CD4-positive, alpha-beta memory T cell (primary cell): ENCODE data around the gene ACOT7. TPM values are rescaled to one million over a fixed set of nuclear protein-coding genes. Genes with fewer than 3 reads are reported as not detected.

Source experiments
- CTCF ChIA-PET: fragments of 350-600 bp; sonication (Branson Sonifier 250); formaldehyde crosslinking; loops from one replicate; lab custom pipeline; 2021; ENCODE audit warnings: inconsistent platforms; ENCODE audit not compliant: partially characterized antibody; lab: Charles Lee
- POLR2A ChIA-PET: fragments of 350-600 bp; sonication (Branson Sonifier 250); formaldehyde crosslinking; loops from one replicate; lab custom pipeline; 2021; ENCODE audit not compliant: partially characterized antibody; lab: Charles Lee
- DNase-seq, 5 donors: peaks; one replicate each; pipeline versions ENCODE4 v3.0.0 to v3.0.0-alpha.2; 2020 to 2022; ENCODE audit warnings: mixed read lengths in 1 of 5
- H3K27ac ChIP-seq: one replicate; pipeline ENCODE4 v1.7.0; 2013; ENCODE audit warnings: low read depth, low read length
- H3K27me3 ChIP-seq: 2 replicates; pipeline ENCODE4 v1.7.0; 2013; ENCODE audit warnings: mild to moderate bottlenecking, low read length, moderate library complexity; ENCODE audit not compliant: insufficient read depth
- H3K36me3 ChIP-seq: 2 replicates; pipeline ENCODE4 v1.7.0; 2013; ENCODE audit warnings: mild to moderate bottlenecking, low read length, moderate library complexity; ENCODE audit not compliant: insufficient read depth
- H3K4me1 ChIP-seq: 2 replicates; pipeline ENCODE4 v1.7.0; 2013; ENCODE audit warnings: mild to moderate bottlenecking, low read length, moderate library complexity; ENCODE audit not compliant: insufficient read depth
- H3K4me3 ChIP-seq, 2 donors: one replicate each; pipeline ENCODE4 v1.7.0; 2013; ENCODE audit warnings: low read length in 2 of 2, mild to moderate bottlenecking in 1 of 2
- H3K9me3 ChIP-seq, 2 donors: one replicate each; pipeline ENCODE4 v1.7.0; 2013; ENCODE audit warnings: low read length in 2 of 2, control low read depth in 1 of 2; ENCODE audit not compliant: control insufficient read depth in 1 of 2
- H3K27ac Mint-ChIP-seq, 7 donors: one replicate each; pipeline ENCODE4 v1.8.0; 2020 to 2021; ENCODE audit warnings: mixed read lengths in 7 of 7, mild to moderate bottlenecking in 6 of 7, inconsistent platforms in 3 of 7, moderate library complexity in 3 of 7
- H3K27me3 Mint-ChIP-seq, 2 donors: one replicate each; pipeline ENCODE4 v1.8.0; 2020 to 2021; ENCODE audit warnings: mixed read lengths in 2 of 2
- H3K36me3 Mint-ChIP-seq, 2 donors: one replicate each; pipeline ENCODE4 v1.8.0; 2020 to 2021; ENCODE audit warnings: mixed read lengths in 2 of 2, inconsistent platforms in 1 of 2, mild to moderate bottlenecking in 1 of 2
- H3K4me1 Mint-ChIP-seq, 4 donors: one replicate each; pipeline ENCODE4 v1.8.0; 2020 to 2021; ENCODE audit warnings: mixed read lengths in 4 of 4, mild to moderate bottlenecking in 1 of 4
- H3K4me3 Mint-ChIP-seq, 8 donors: one replicate each; pipeline ENCODE4 v1.8.0; 2020 to 2021; ENCODE audit warnings: mixed read lengths in 8 of 8, mild to moderate bottlenecking in 7 of 8, moderate library complexity in 6 of 8, inconsistent platforms in 3 of 8
- H3K9me3 Mint-ChIP-seq, 8 donors: one replicate each; pipeline ENCODE4 v1.8.0; 2020 to 2021; ENCODE audit warnings: mixed read lengths in 8 of 8, mild to moderate bottlenecking in 5 of 8, inconsistent platforms in 3 of 8, moderate library complexity in 1 of 8
- intact Hi-C: fragments of 100-400 bp; cut with micrococcal nuclease; formaldehyde crosslinking; loops from one replicate; pipeline ENCODE4 v1.15.1; 2023
- polyA plus RNA-seq, 2 donors: library from polyadenylated mRNA; unstranded; fragments of 300-500 nt; fragmentation: Illumina TruSeq; gene quantifications; one replicate each; pipeline ENCODE4 v1.2.3, GENCODE V29; 2021
- total RNA-seq, 2 experiments: library from RNA; stranded (reverse); gene quantifications; one replicate each; pipeline ENCODE4 v1.2.3, GENCODE V29; 2021

Gene ACOT7
- total and polyA plus RNA-seq, 4 experiments from 2014 or later, result 2.7 to 7.4 (median 4.8) TPM

- Histone ChIP-seq H3K4me3 (no peak overlapping the region), H3K36me3 (no peaks in the 10 kb centered on the region), H3K27me3 (peaks cover 21% of the 10 kb centered on the region), H3K9me3 (no peaks in the 10 kb centered on the region), H3K4me1 (peaks cover 18% of the 10 kb centered on the region), H3K27ac (no peak overlapping the region)
- ChIA-PET POLR2A (interaction anchor here (2.5 kb wide), 1 partner anchor 156 kb away, joined by 7 read pairs; no protein-coding TSS in a partner anchor), CTCF (interaction anchor here (2.5 to 5.3 kb wide), 4 partner anchors 95 to 215 kb away, joined by 5 to 66 read pairs (median 32); no protein-coding TSS in a partner anchor)
- no peak for DNase-seq
- H3K36me3 Mint-ChIP-seq, result no peaks in the 10 kb centered on the region
- no peak overlapping the region for H3K27ac Mint-ChIP-seq
- H3K9me3 Mint-ChIP-seq, result peaks cover 0 to 2% (median 0%) of the 10 kb centered on the region in 8 donors
- peaks cover 5 to 20% (median 8%) of the 10 kb centered on the region in 4 donors for H3K4me1 Mint-ChIP-seq
- intact Hi-C loops, result loop anchor here (5.0 to 10.0 kb wide), 3 partner anchors 42 to 257 kb away; partner anchors contain the start of genes NPHP4 and RNF207
- peaks cover 15 to 29% of the 10 kb centered on the region in 2 donors for H3K27me3 Mint-ChIP-seq
- no peak overlapping the region for H3K4me3 Mint-ChIP-seq
These were observed 144.4 kb downstream of the ACOT7 start for GRCh38 chr1:6248932-6249738.

- H3K27ac Mint-ChIP-seq, result no peak overlapping the region
These were observed 145.3 kb downstream of the ACOT7 start for GRCh38 chr1:6248161-6248776.

DNA sequence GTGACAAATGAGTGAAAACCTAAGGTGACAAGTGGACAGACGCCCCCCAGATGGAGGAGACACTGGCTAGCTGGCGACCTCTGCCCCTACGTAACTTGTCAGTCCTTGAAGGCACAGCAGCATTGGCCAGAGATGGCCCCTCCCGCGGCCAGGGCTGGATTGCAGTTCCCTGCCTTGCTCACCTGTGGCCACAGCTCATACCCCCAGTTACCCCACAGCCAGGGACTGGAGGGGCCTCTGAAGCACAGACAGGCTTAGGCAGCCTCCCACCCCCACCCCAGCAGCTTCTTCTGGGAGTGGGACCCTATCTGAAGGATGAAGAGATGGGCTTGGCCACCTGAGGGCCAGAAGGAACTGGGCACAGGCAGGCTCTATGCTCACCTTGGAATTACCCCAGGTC, 145.9 kb downstream of the ACOT7 start:
- no peaks in the 10 kb centered on the region for H3K36me3 ChIP-seq
- H3K4me1 ChIP-seq, result peaks cover 18% of the 10 kb centered on the region
- intact Hi-C loops, result loop anchor here (5.0 to 10.0 kb wide), 3 partner anchors 40 to 255 kb away; partner anchors contain the start of genes NPHP4 and RNF207
- no peak for DNase-seq
- Mint-ChIP-seq H3K4me1 (peaks cover 5 to 21% (median 8%) of the 10 kb centered on the region in 4 donors), H3K27me3 (peaks cover 20 to 36% of the 10 kb centered on the region in 2 donors), H3K27ac (no peak overlapping the region), H3K4me3 (peak overlapping the region in 1 of 8 donors; percentile 14), H3K36me3 (no peaks in the 10 kb centered on the region), H3K9me3 (peaks cover 0 to 2% (median 0%) of the 10 kb centered on the region in 8 donors)
- no peak overlapping the region for H3K27ac ChIP-seq
- H3K4me3 ChIP-seq, result no peak overlapping the region
- no peaks in the 10 kb centered on the region for H3K9me3 ChIP-seq
- POLR2A ChIA-PET, result interaction anchor here (2.5 kb wide), 1 partner anchor 157 kb away, joined by 7 read pairs; no protein-coding TSS in a partner anchor
- H3K27me3 ChIP-seq, result peaks cover 30% of the 10 kb centered on the region
- CTCF ChIA-PET, result interaction anchor here (0.7 to 5.3 kb wide), 16 partner anchors 10 to 216 kb away, joined by 3 to 66 read pairs (median 6); no protein-coding TSS in a partner anchor

More at GRCh38 chr1:6248161-6248776, 145.3 kb downstream of the ACOT7 start:
- CTCF ChIA-PET, result interaction anchor here (0.7 to 5.3 kb wide), 9 partner anchors 9 to 215 kb away, joined by 3 to 66 read pairs (median 11); no protein-coding TSS in a partner anchor
- H3K4me3 Mint-ChIP-seq, result peak overlapping the region in 1 of 8 donors; percentile 31
- Histone ChIP-seq H3K27ac (no peak overlapping the region), H3K27me3 (peaks cover 24% of the 10 kb centered on the region), H3K9me3 (no peaks in the 10 kb centered on the region), H3K36me3 (no peaks in the 10 kb centered on the region), H3K4me3 (no peak overlapping the region), H3K4me1 (peaks cover 18% of the 10 kb centered on the region)
- DNase-seq, result no peak
- H3K4me1 Mint-ChIP-seq, result peaks cover 5 to 21% (median 8%) of the 10 kb centered on the region in 4 donors
- H3K9me3 Mint-ChIP-seq, result peaks cover 0 to 2% (median 0%) of the 10 kb centered on the region in 8 donors
- H3K36me3 Mint-ChIP-seq, result no peaks in the 10 kb centered on the region
- POLR2A ChIA-PET, result interaction anchor here (2.5 kb wide), 1 partner anchor 156 kb away, joined by 7 read pairs; no protein-coding TSS in a partner anchor
- intact Hi-C loops, result loop anchor here (5.0 to 10.0 kb wide), 3 partner anchors 41 to 256 kb away; partner anchors contain the start of genes NPHP4 and RNF207
- peaks cover 20 to 34% of the 10 kb centered on the region in 2 donors for H3K27me3 Mint-ChIP-seq

DNA sequence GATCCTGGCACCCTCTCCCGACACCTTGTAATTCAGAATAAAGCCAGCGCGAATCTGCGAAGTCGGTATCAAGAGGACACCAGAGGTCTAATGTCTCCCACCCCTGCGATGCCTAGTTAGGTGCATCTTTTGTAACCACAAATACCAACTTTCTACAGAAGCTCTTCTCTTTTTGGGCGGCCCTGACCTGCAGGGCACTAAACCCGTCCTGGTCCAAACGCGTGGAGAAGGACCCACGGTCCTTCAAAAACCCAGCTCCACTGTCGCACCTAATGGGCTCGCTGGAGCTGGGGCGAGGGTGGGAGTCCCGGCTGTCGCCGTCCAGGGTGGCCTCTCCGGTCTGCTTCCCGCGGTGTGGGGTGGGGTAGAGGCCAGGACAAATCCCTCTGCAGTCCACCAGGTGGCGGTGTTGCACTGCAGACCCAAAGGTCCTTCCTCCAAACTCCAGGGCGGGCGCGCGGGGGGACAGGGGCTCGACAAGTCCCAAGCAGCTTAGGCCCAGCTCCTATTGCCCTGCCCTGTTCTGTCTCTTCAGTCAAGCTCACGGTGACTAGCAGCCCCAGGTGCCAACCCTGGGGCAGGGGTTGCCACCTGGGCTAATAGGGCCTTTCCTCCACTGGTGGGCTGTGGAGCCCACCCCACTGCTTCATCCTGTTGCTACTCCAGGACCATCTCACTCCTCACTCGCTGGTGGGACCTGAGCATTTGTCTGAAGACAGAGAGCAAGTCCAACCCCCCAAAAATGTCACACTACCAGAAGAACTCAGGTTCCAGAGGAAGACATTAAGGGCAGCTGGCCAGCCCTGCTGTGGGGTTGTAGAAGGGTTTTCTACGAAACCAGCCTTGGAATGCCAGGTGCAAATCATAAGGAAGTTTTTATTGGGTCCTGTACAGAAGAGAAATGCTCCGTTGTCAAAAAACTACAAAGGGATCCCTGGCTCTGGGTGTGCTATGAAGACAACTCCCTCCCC, 146.8 kb downstream of the ACOT7 start:
- no peak overlapping the region for H3K4me3 ChIP-seq
- peaks cover 20 to 34% of the 10 kb centered on the region in 2 donors for H3K27me3 Mint-ChIP-seq
- intact Hi-C loops, result loop anchor here (1.0 to 10.0 kb wide), 7 partner anchors 39 to 254 kb away; partner anchors contain the start of genes NPHP4 and RNF207
- CTCF ChIA-PET, result interaction anchor here (0.7 to 5.3 kb wide), 38 partner anchors 9 to 736 kb away, joined by 3 to 66 read pairs (median 4); partner anchors contain the start of gene RNF207
- H3K9me3 ChIP-seq, result no peaks in the 10 kb centered on the region
- no peaks in the 10 kb centered on the region for H3K36me3 ChIP-seq
- peak overlapping the region in 2 of 7 donors; percentile 85 for H3K27ac Mint-ChIP-seq
- POLR2A ChIA-PET, result interaction anchor here (0.6 to 2.5 kb wide), 5 partner anchors 11 to 217 kb away, joined by 3 to 7 read pairs (median 3); partner anchors contain the start of gene ICMT
- peak; percentile 71 to 79 (median 72) for DNase-seq
- H3K36me3 Mint-ChIP-seq, result no peaks in the 10 kb centered on the region
- H3K9me3 Mint-ChIP-seq, result peaks cover 0 to 2% (median 0%) of the 10 kb centered on the region in 8 donors
- no peak overlapping the region for H3K27ac ChIP-seq
- H3K4me1 Mint-ChIP-seq, result peaks cover 5 to 22% (median 8%) of the 10 kb centered on the region in 4 donors
- peaks cover 20% of the 10 kb centered on the region for H3K4me1 ChIP-seq
- H3K27me3 ChIP-seq, result peaks cover 30% of the 10 kb centered on the region
- H3K4me3 Mint-ChIP-seq, result peak overlapping the region; percentile 5 to 87 (median 54)

DNA sequence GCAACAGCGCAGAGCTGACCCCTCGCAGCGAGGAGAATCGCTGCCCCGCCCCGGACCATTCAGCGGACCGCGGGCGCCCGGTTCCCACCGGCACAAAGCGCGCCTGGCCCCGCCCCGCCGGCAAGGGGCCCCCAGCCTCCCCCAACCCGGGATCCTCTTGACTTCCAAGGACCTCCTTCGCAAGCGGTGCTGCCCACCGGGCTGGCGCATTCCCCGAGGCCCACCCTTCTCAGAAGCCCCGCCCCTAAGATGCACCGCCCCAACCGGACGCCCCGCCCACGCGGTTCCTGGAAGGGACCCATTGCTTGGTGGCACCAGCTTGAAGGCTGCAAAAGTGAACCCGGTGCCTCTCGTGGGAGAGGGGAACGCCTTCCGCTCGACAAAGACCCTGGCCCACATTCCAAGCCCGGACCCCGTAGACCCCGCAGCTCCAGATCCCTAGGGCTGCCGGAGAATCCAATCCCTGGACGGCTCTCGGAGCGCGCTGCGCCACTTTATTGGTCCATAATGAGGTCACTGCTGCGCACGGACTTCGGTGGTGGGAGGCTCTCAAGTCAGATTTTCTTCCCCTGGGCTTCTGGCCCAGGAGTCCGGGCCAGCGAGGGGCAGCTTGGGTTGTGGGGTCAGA, 147.6 kb downstream of the ACOT7 start:
- H3K4me3 Mint-ChIP-seq, result peak overlapping the region in 1 of 8 donors; percentile 34
- H3K4me1 Mint-ChIP-seq, result peaks cover 8 to 29% (median 13%) of the 10 kb centered on the region in 4 donors
- Histone ChIP-seq H3K9me3 (no peaks in the 10 kb centered on the region), H3K4me3 (no peak overlapping the region), H3K36me3 (no peaks in the 10 kb centered on the region), H3K27me3 (peaks cover 36% of the 10 kb centered on the region), H3K4me1 (peaks cover 23% of the 10 kb centered on the region), H3K27ac (no peak overlapping the region)
- H3K9me3 Mint-ChIP-seq, result peaks cover 0 to 2% (median 0%) of the 10 kb centered on the region in 8 donors
- no peaks in the 10 kb centered on the region for H3K36me3 Mint-ChIP-seq
- H3K27ac Mint-ChIP-seq, result peak overlapping the region in 2 of 7 donors; percentile 85
- DNase-seq, result no peak
- intact Hi-C loops, result loop anchor here (1.0 to 10.0 kb wide), 8 partner anchors 39 to 254 kb away; partner anchors contain the start of genes NPHP4 and RNF207
- peaks cover 28 to 40% of the 10 kb centered on the region in 2 donors for H3K27me3 Mint-ChIP-seq
- POLR2A ChIA-PET, result interaction anchor here (0.7 to 1.4 kb wide), 3 partner anchors 10 to 150 kb away, joined by 3 to 6 read pairs (median 3); partner anchors contain the start of gene ICMT
- CTCF ChIA-PET, result interaction anchor here (0.7 to 5.3 kb wide), 30 partner anchors 8 to 735 kb away, joined by 3 to 66 read pairs (median 4); partner anchors contain the start of gene RNF207
